ENCODE results near the gene IGFBP3. TPM values are rescaled to one million over a fixed set of nuclear protein-coding genes. Genes with fewer than 3 reads are reported as not detected.

The IGFBP3 gene
- 10 to 100 TPM; 33.8 to 35.9 TPM for total RNA-seq
- polyA plus RNA-seq (ENCODE audit: insufficient read length in 6 of 6) = 10 to 100 TPM; 37.6 to 82.3 (median 51.5) TPM
- long read RNA-seq, donor 1, transcript IGFBP3-201 (5 exons, 2,262 nt) = major isoform, 30 of 43 reads
- long read RNA-seq, donor 1, transcript IGFBP3-208 (2 exons, 574 nt) = minor isoform, 11 of 43 reads
- long read RNA-seq, donor 1, partial matches to known transcripts = 0 of 43 reads
- long read RNA-seq, donor 1, other reads (novel, unspliced or antisense) = 0 of 43 reads
- long read RNA-seq, donor 2, transcript IGFBP3-201 (5 exons, 2,262 nt) = major isoform, 30 of 33 reads
- long read RNA-seq, donor 2, partial matches to known transcripts = 0 of 33 reads
- long read RNA-seq, donor 2, other reads (novel, unspliced or antisense) = 0 of 33 reads
- long read RNA-seq, donor 3, transcript IGFBP3-201 (5 exons, 2,262 nt) = major isoform, 19 of 24 reads
- long read RNA-seq, donor 3, partial matches to known transcripts = 0 of 24 reads
- long read RNA-seq, donor 3, other reads (novel, unspliced or antisense) = 0 of 24 reads
- long read RNA-seq, donor 4, transcript IGFBP3-201 (5 exons, 2,262 nt) = major isoform, 20 of 21 reads
- long read RNA-seq, donor 4, partial matches to known transcripts = 0 of 21 reads
- long read RNA-seq, donor 4, other reads (novel, unspliced or antisense) = 1 of 21 reads
- long read RNA-seq, donor 5, transcript IGFBP3-201 (5 exons, 2,262 nt) = major isoform, 24 of 26 reads
- long read RNA-seq, donor 5, partial matches to known transcripts = 0 of 26 reads
- long read RNA-seq, donor 5, other reads (novel, unspliced or antisense) = 0 of 26 reads
- long read RNA-seq, donor 6, transcript IGFBP3-201 (5 exons, 2,262 nt) = major isoform, 24 of 26 reads
- long read RNA-seq, donor 6, partial matches to known transcripts = 0 of 26 reads
- long read RNA-seq, donor 6, other reads (novel, unspliced or antisense) = 0 of 26 reads
- long read RNA-seq, donor 7, transcript IGFBP3-201 (5 exons, 2,262 nt) = major isoform, 8 of 8 reads
- long read RNA-seq, donor 7, partial matches to known transcripts = 0 of 8 reads
- long read RNA-seq, donor 7, other reads (novel, unspliced or antisense) = 0 of 8 reads
- long read RNA-seq, donor 8, transcript IGFBP3-201 (5 exons, 2,262 nt) = major isoform, 9 of 9 reads
- long read RNA-seq, donor 8, partial matches to known transcripts = 0 of 9 reads
- long read RNA-seq, donor 8, other reads (novel, unspliced or antisense) = 0 of 9 reads
- long read RNA-seq, donor 9 = 0 reads
- long read RNA-seq, donor 10, transcript IGFBP3-201 (5 exons, 2,262 nt) = major isoform, 10 of 12 reads
- long read RNA-seq, donor 10, partial matches to known transcripts = 1 of 12 reads
- long read RNA-seq, donor 10, other reads (novel, unspliced or antisense) = 1 of 12 reads
- long read RNA-seq, donor 11, transcript IGFBP3-201 (5 exons, 2,262 nt) = major isoform, 5 of 5 reads
- long read RNA-seq, donor 11, partial matches to known transcripts = 0 of 5 reads
- long read RNA-seq, donor 11, other reads (novel, unspliced or antisense) = 0 of 5 reads
- long read RNA-seq, donor 12, transcript IGFBP3-201 (5 exons, 2,262 nt) = major isoform, 13 of 13 reads
- long read RNA-seq, donor 12, partial matches to known transcripts = 0 of 13 reads
- long read RNA-seq, donor 12, other reads (novel, unspliced or antisense) = 0 of 13 reads

- no peaks in the 10 kb centered on the region for H3K36me3 ChIP-seq
- H3K27me3 ChIP-seq = peaks cover 32 to 90% of the 10 kb centered on the region in 2 donors
- H3K27ac ChIP-seq = no peak within 1 kb of the TSS
- no peaks in the 10 kb centered on the region for H3K9me3 ChIP-seq
- intact Hi-C loops (cut with DNase I) = loop anchor here in 1 of 2 donors (10.0 kb wide), 1 partner anchor 434 kb away; no protein-coding TSS in a partner anchor
- H3K4me1 ChIP-seq = peaks cover 12 to 32% of the 10 kb centered on the region in 2 donors
- H3K4me3 ChIP-seq = peak within 1 kb of the TSS; percentile 26 to 29
- DNase-seq = peak in 3 of 4 donors; percentile 79 to 82 (median 81)
- peak; percentile 77 for ATAC-seq
- no peak for TF ChIP-seq CTCF (IDR thresholded peaks at IDR 0.05)
Measured at GRCh38 chr7:45920502-45921380, at the start of gene IGFBP3. Gene IGFBP3, minus strand, starts transcription at chr7:45921272. Its CDS starts 132 bp downstream, at chr7:45921140.

- Histone ChIP-seq H3K9me3 (no peaks in the 10 kb centered on the region), H3K36me3 (no peaks in the 10 kb centered on the region), H3K27me3 (no peaks in the 10 kb centered on the region), H3K4me3 (no peak overlapping the region), H3K4me1 (peaks cover 0 to 4% of the 10 kb centered on the region in 2 donors), H3K27ac (no peak overlapping the region)
- TF ChIP-seq CTCF (IDR thresholded peaks at IDR 0.05) = no peak
- no peak for DNase-seq
- intact Hi-C loops (cut with DNase I) = no loop called here
- no peak for ATAC-seq
Measured at GRCh38 chr7:45970454-45970853, 49.4 kb upstream of the IGFBP3 start.

- H3K27me3 ChIP-seq = no peaks in the 10 kb centered on the region
- H3K4me1 ChIP-seq = peaks cover 0 to 4% of the 10 kb centered on the region in 2 donors
- intact Hi-C loops (cut with DNase I) = no loop called here
Measured at GRCh38 chr7:45969940-45970339, 48.9 kb upstream of the IGFBP3 start.

More at GRCh38 chr7:45969940-45970339, 48.9 kb upstream of the IGFBP3 start:
- no peaks in the 10 kb centered on the region for H3K36me3 ChIP-seq
- H3K27ac ChIP-seq = no peak overlapping the region
- no peak overlapping the region for H3K4me3 ChIP-seq
- TF ChIP-seq CTCF (IDR thresholded peaks at IDR 0.05) = no peak
- ATAC-seq = no peak
- no peaks in the 10 kb centered on the region for H3K9me3 ChIP-seq
- no peak for DNase-seq

All from left lung (tissue), 14 donors.